ENCODE results near the gene DACH2.

DACH2 gene

GRCh38 chrX:86829786-86830185 lies 681.5 kb downstream of the DACH2 start:
- DNase-seq = no peak

- DNase-seq = no peak
Observed at GRCh38 chrX:86830685-86831084, 682.4 kb downstream of the DACH2 start.

GRCh38 chrX:86845101-86845500 lies 696.9 kb downstream of the DACH2 start:
- no peak for DNase-seq
